ENCODE measurements around the gene ITGB3.

The ITGB3 gene

DNA sequence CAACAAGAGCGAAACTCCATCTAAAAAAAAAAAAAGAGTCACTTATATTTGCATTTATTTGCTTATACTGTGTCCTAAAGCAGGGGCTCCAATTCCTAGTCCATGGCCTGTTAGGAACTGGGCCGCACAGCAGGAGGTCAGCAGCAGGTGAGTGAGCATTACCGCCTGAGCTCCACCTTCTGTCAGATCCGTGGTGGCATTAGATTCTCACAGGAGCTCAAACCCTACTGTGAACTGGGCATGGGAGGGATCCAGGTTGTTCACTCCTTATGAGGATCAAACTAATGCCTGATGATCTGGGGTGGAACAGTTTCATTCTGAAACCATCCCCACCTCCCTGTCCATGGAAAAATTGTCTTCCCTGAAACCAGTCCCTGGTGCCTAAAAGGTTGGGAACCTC, 24.9 kb downstream of the ITGB3 start:
- no peak for DNase-seq

DNA sequence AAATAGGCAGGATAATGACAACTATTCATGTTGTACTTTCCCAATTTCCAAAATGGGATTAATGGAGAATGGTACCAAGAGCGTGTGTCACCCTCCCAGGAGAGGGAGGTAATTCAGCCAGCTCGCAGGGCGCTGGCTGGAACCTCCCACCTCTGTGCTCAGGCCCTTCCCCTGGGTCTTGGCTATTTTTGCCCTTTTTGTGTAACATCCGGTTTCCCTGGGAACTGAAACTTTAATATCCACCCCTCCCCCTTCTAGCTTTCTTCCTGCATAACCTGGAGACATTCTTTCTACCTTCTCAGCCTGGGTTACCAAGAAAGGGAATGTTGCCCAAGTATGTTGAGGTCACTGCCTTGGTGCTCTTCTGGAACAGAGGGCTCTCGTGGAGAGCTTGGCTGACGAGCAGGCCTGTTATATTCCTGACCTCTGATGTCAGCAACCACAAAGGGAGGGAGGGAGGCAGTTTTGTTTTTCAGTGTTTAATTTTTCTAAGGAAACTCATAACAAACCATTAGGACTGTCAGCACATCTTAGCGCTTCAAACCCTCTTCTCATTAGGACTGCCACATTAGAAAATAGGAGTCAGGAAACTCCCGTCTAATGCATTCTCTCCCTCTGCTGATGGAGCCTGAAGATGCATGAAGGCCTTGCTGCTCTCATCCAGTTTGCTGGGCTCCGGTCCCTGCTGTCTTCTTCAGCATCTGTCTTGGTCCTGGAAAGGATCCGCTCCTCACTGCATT, 25.6 kb downstream of the ITGB3 start:
- no peak for DNase-seq

DNA sequence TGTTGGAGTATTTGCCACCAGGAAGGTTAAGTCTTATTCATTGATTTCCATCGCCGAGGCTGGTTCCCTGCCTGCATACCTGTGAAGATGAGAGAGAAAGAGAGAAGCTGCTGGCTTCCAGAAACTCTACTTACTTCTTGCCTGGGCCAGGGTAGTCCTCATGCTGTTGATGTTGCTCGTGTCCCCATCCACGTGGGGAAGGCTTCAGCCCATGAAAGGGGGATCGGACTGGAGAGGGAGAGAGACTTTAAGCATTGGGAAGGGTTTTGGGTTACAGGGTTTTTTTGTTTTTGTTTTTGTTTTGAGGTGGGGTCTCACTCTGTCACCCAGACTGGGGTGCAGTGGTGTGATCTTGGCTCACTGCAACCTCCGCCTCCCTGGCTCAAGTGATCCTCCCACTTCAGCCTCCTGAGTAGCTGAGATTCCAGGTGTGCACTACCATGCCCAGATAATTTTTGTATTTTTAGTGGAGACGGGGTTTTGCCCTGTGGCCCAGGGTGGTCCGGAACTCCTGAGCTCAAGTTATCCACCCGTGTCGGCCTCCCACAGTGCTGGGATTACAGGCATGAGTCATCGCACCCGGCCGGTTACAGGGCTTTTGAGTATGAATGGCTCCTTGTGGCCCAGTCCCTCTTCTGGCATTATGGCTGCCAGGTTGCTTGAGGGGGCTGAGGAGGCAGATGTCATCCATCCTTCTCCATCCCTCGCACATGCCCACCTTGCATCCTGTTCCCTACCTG, 26.6 kb downstream of the ITGB3 start:
- DNase-seq = no peak

DNA sequence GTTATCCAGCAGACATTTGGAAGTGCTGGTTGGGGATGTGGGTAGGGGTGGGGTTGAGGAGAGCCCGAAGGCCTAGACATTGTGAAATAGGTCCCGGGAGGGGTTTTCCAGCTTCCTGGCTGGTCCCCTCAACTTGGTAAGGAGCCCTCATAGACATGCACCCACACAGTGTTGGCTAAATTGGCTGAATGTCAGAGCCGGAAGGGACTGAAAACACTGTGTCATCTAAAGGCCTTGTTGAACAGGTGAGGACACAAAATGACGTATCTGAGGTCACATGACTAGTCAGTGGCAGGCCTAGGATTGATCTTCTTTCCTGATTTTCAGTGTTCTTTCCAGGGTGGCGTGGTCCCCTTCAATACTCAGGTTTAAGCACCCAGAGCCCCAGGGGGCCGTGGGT, 27.6 kb downstream of the ITGB3 start:
- DNase-seq = no peak

DNA sequence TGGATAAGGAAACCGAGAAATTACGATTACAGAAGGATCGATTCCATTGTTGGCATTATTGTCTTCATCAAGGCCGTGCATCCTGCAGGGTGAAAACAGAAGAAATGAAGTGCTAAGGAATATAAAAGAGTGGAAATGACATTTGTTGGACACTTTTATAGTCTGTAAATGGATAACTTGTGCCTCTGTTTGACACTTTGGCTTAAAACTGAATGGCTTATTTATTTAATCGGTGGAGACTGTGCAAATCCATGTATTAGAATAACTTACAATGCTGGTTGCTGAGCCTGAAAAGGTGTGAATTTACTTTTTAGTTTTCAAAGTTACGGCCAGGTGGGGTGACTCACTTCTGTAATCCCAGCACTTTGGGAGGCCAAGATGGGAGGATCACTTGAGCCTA, 31.4 kb downstream of the ITGB3 start:
- no peak for DNase-seq

DNA sequence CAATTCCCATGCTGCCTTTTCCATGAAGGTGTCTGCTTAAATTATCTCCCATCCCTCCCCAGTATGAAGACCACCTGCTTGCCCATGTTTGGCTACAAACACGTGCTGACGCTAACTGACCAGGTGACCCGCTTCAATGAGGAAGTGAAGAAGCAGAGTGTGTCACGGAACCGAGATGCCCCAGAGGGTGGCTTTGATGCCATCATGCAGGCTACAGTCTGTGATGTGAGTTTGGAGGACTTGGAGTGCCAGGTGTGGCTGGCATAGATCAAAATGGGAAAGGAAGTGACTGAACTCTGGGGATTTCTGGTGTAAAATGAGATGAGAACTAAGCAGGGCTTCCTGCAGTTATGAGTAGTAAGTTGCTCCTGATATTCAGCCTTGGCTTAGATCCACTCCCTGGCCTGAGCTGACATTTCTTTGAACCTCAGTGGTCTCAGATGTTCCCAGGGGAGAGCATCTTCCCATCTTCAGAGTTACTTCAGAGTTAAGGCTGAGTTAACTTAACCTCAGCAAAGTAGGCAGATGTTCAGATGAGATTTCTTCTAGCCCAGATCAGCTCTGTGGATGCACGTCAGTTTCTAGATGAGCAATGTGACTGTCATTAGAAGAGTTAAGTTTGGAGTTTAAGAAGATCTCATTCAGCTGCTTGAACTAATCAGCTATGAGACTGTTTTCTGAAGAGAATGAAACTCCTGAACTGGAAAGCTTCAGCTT, 32.7 kb downstream of the ITGB3 start:
- no peak for DNase-seq

DNA sequence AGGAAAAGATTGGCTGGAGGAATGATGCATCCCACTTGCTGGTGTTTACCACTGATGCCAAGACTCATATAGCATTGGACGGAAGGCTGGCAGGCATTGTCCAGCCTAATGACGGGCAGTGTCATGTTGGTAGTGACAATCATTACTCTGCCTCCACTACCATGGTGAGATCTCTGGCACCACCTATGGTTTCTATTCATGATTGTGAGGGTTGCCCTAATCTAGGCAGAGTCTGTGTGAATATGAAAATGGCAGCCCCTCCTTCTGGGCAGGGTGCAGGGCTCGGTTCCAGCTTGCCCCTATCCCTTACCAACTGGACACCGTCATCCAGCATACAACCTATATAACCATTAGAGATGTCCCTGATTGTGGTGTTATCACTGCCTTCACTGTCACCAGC, 33.4 kb downstream of the ITGB3 start:
- no peak for DNase-seq

DNA sequence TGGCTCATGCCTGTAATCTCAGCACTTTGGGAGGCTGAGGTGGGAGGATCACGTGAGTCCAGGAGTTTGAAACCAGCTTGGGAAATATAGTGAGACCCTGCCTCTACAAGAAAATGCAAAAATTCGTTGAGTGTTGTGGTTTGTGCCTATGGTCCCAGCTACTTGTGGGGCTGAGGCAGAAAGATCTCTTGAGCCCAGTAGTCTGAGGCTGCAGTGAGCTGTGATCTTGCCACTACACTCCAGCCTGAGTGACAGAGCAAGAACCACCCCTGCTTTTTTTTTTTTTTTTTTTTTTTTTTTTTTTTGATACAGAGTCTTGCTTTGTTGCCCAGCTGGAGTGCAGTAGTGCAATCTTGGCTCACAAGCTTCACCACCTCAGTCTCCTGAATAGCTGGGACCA, 34.0 kb downstream of the ITGB3 start:
- no peak for DNase-seq

DNA sequence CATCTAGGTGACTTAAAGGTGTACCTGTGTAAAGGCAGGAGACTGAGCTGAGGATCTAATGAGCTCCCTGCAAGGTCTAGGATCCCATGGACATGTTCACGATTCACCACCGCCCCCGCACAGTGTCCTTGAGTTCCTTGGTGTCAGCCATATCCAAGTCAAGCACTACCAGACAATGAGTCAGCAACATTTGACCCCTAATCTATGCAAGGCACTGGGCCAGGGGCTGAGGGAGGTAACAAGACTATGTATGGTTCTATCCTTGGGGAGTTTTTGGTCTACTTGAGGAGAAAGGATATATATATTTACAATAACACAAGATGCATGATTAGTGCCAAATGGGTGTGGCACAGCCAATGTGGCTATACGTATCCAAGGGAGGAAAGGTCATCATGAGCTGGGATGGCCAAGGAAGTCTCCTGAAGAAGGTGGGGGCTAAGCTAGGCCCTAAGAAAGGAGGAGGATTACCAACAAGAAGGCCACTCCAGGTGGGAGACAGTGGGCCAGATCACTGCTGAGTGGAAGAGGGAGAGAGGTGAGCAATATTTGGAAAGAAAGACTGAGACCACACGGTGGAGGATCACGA, 35.0 kb downstream of the ITGB3 start:
- no peak for DNase-seq

DNA sequence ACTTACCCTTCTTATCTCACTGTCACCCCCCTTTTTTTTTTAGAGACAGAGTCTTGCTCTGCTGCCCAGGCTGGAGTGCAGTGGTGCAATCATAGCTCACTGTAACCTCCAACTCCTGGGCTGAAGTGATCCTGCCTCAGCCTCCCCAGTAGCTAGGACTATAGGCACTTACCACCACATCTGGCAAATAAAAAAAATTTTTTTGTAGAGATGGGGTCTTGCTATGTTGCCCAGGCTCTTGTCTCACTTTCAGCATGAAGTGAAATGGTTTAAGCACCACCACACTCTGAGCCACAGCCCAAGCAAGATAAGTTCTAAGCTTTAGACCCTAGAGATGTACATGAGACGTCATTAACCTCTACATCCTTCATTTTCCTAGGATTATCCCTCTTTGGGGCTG, 35.7 kb downstream of the ITGB3 start:
- no peak for DNase-seq

DNA sequence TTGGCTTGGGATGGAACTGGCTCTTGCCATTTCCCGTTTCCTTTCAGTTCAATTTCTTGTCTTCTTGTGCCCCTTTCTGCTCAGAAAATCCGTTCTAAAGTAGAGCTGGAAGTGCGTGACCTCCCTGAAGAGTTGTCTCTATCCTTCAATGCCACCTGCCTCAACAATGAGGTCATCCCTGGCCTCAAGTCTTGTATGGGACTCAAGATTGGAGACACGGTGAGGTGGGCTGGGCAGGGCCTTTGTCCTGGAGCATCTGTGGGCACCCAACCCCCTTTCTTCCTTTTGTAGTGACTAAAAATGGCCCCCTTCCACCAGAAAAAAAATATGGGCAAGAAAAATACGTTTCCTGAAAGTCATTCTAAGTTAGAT, 37.2 kb downstream of the ITGB3 start:
- no peak for DNase-seq

DNA sequence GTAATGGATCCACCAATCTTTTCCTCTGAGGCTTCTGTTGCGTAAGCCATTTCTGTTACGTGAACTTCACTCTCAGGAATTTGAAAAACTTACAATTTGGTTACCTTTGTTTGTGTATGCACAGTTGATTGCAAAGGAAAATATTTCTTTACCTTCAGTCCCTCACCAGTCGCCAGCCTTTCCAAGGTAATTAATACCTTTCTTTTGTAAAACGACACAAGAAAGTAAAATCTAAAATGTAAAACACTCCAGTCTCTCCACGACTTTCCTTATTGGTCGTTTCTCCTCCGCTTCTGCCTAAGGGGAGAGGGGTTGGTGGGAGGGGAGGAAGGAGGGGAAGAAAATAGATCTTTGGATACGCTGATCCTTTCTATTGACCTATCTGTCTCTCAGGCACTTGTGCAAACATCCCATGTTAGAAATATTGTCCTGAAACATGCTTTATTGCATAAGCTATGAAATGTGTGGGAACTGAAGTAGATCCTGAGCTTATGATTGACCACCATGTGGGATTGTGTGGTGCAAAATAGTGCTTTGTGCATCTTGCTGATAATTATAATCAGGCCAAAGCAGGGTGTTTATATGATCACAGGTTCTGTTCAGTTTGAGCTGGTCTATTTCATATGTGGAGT, 37.7 kb downstream of the ITGB3 start:
- no peak for DNase-seq

DNA sequence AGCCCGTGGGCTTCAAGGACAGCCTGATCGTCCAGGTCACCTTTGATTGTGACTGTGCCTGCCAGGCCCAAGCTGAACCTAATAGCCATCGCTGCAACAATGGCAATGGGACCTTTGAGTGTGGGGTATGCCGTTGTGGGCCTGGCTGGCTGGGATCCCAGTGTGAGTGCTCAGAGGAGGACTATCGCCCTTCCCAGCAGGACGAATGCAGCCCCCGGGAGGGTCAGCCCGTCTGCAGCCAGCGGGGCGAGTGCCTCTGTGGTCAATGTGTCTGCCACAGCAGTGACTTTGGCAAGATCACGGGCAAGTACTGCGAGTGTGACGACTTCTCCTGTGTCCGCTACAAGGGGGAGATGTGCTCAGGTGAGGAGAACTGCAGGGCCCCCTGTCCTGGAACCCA, 38.6 kb downstream of the ITGB3 start:
- no peak for DNase-seq

DNA sequence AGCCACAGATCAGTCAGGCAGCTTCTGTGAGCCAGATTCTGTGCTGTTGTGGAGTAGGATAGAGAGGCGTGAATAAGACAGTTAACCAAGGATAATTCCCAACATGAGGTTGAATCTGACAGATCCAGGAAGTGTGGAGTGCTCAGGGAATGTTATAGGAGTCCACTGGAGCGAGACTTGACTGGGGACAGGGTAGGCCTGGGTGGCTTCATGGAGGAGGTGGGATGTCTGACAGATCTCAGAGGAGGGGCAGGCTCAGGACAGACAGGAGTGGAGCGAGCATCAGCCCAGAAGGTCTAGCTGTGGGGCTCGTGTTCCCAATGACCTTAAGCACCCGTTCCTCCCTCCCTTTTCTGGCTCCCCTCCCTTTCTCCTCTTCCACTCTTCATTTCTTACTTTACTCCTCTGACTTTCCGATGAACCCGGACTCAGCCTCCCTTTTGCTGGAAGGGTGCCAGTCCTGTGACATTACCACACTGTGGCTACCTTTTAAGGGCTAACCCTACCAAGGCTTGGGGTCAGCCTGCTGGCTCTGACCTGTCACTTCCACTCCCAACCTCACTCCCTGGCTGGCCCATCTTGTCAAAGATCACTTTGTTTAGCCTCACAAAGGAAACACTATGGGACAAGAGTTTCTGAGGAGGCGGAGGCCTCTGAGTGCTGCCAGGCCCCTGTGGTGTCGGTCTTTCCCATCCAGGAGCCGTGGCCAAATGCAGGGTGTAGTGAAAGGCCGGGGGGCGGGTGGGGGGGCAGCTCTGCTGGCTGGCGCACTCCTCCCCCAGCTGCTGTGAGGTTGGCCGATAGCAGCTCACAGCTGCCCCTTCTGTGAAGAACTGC, 41.6 kb downstream of the ITGB3 start:
- DNase-seq = no peak

DNA sequence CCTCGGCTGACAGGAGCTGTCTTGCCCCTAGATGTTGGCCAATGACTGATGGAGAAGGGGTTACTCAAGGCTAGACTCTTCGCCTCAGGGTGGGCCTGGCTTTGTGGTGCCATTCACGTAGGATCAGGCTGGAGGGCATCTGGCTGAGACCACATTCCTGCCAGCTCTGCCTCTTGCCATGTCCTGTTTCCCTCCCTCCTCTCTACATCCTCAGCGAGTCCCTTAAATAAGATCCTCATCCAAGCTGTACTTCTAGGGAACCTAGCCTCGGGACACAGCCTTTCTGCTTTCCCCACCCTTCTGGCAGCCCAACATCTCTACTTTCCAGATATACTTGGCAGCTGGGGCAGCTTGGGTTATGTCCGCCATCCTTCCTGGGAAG, 42.2 kb downstream of the ITGB3 start:
- DNase-seq = no peak

DNA sequence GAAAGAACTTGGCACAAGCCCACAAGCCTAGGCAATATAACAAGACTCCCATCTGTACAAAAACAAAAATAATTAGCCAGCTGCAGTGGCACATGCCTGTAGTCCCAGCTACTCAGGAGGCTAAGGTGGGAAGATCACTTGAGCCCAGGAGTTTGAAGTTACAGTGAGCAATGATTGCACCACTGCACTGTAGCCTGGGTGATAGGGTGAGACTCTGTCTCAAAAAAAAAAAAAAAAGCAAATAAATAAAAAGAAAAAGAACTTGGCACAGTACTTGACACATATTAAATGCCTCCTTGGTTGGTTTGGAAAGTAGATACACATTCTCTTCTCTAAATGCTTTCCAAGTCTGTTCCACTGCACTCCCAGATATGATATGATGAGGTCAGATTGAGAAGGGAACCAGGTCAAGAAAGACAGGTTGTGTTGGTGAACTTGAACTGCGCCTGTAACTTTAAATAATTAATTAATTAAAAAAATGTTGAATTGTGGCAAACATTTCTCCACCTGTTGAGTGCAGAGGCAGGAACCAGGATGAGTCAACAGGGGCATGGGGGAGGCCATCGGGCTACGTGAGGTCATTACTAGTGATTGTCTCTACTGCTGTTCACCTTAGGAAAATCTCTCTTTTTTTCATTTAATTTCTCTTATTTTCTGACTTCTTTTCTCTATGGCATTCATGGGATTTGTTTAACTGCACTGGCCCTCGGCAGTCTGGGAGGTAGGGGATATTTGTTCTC, 44.2 kb downstream of the ITGB3 start:
- no peak for DNase-seq

DNA sequence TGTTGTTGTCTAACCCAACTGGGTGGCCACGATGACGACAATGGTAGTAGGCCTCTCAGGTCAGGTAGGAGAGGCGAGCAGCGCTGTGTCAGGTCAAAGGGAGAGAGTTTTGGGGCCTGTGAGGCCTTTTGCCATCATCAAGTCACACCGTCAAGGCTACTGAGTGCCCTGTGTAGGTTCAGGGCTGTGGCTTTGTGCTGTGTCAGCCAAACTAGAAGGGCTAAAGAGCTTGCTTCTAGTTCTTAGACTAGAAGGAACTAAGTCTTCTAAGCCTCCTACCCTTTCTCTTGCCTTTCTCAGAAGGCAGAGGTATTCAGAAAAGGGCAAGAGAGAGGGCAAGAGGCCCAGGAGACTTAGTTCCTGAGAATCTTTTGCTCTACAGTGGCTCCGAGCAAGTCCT, 45.1 kb downstream of the ITGB3 start:
- no peak for DNase-seq

DNA sequence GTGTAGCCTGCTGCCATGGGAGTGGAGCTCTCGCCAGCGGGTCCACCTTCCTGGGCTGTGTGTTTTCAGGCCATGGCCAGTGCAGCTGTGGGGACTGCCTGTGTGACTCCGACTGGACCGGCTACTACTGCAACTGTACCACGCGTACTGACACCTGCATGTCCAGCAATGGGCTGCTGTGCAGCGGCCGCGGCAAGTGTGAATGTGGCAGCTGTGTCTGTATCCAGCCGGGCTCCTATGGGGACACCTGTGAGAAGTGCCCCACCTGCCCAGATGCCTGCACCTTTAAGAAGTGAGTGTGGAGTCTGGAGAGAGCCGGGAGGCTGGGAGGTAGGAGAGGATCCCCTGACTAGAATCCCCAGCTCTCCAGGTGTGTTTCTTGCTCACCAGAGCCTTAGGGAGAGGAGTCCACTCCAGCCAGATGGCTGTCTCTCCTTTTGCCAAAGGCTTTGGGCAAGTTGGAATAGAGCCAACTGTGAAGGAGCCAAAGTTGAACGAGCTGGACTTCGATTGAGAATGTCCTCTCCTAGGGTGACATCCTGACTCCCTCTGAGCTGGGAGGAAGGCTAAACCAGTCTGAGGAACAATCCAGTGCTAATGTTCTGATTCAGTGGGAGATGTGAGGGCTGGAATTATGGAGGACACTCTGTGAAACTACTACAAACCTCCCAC, 45.7 kb downstream of the ITGB3 start:
- DNase-seq = no peak

DNA sequence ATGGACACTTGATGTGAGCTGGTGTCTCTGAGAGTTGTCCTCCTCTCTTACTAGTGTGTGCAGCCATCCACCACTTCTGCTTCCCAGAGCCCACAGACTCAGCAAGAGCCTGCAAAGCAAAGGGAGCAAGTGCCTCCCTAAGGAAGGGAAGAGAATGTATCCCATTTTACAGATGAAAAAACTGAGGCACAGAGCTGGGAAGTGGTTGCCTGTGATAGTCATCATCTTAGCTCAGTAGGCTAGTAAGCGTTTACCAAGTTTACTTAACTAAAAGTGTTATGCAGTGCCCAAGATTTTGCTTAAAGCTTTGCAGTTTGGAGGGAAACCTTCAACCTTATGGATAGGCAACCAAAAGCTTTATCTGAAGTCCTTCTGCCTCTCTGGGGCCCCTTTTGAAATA, 47.1 kb downstream of the ITGB3 start:
- DNase-seq = no peak

DNA sequence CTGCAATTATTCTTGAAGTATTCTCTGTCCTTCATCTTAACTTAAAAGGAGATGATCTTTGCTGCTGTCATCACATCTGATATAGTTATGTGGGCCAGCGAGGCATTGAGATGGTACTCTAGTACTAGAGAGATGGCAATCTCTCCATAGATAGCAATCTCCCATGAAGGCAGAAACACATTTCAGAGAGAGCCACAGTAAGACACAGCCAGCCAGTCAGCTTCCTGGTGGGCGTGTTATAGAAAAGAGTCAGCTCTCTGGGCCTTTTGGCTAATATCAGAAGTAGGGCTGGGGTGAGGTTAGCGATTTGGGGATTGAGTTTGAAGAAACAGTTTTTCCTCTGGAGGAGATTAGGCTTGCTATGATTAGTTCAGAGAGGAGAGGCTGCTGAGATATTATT, 47.5 kb downstream of the ITGB3 start:
- DNase-seq = no peak

DNA sequence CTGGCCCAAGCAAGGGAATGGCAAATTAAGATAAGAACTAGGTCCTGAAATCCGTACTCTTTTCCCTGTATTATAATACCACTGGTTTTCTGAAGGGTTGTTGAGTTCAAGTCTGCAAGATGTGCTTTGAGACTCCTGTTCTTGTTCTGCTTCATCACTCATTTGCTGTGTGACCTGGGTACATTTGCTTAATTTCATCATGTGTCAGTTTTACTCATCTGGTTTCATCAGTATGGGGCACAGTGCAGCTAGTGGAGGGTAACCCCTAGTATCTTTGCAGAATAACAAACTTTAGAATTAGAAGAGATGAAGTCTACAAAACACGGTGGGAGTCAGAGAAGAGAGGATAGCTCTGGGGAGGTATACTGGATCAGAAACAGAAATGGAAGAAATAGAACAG, 48.2 kb downstream of the ITGB3 start:
- no peak for DNase-seq
